Trophoblast cell (in vitro differentiated cells and primary cell): ENCODE results near the gene RBP5.

Source experiments
- DNase-seq, 2 donors: peaks; one replicate each; pipeline ENCODE4 v3.0.0-alpha.2; 2016
- H2AFZ ChIP-seq: 2 replicates; pipeline ENCODE4 v1.6.1; 2013; ENCODE audit warnings: low read length, moderate library complexity, mild to moderate bottlenecking; ENCODE audit not compliant: insufficient read depth, poor library complexity
- H2AK5ac ChIP-seq: 2 replicates; pipeline ENCODE4 v1.6.1; 2013; ENCODE audit warnings: mild to moderate bottlenecking, low read length
- H2BK120ac ChIP-seq: 2 replicates; pipeline ENCODE4 v1.6.1; 2013; ENCODE audit warnings: low read length, mild to moderate bottlenecking, moderate library complexity; ENCODE audit not compliant: insufficient read depth, poor library complexity
- H2BK12ac ChIP-seq: 2 replicates; pipeline ENCODE4 v1.6.1; 2013; ENCODE audit warnings: mild to moderate bottlenecking, low read length, moderate library complexity
- H2BK5ac ChIP-seq: 2 replicates; pipeline ENCODE4 v1.6.1; 2013; ENCODE audit warnings: low read length, low read depth, moderate library complexity, mild to moderate bottlenecking; ENCODE audit not compliant: poor library complexity
- H3K14ac ChIP-seq: 2 replicates; pipeline ENCODE4 v1.6.1; 2013; ENCODE audit warnings: mild to moderate bottlenecking, low read length
- H3K18ac ChIP-seq: 2 replicates; pipeline ENCODE4 v1.6.1; 2013; ENCODE audit warnings: mild to moderate bottlenecking, low read length
- H3K23ac ChIP-seq: 2 replicates; pipeline ENCODE4 v1.6.1; 2013; ENCODE audit warnings: low read length
- H3K27ac ChIP-seq: 2 replicates; pipeline ENCODE4 v1.5.1; 2013; ENCODE audit warnings: low read depth, mild to moderate bottlenecking, inconsistent platforms, low read length, moderate library complexity
- H3K27me3 ChIP-seq: 2 replicates; pipeline ENCODE4 v1.6.1; 2013; ENCODE audit warnings: inconsistent platforms, mild to moderate bottlenecking, low read length, moderate library complexity; ENCODE audit not compliant: insufficient read depth
- H3K36me3 ChIP-seq, 2 experiments: 1 replicate in 1 of 2; 2 replicates in 1 of 2; pipeline ENCODE4 v1.6.1; 2013; ENCODE audit warnings: low read length in 2 of 2, mild to moderate bottlenecking in 2 of 2, moderate library complexity in 1 of 2; ENCODE audit not compliant: insufficient read depth in 2 of 2, control insufficient read depth in 1 of 2
- H3K4ac ChIP-seq: 2 replicates; pipeline ENCODE4 v1.6.1; 2013; ENCODE audit warnings: low read depth, mild to moderate bottlenecking, low read length, moderate library complexity
- H3K4me1 ChIP-seq, 2 experiments: 1 replicate in 1 of 2; 2 replicates in 1 of 2; pipeline ENCODE4 v1.6.1; 2013; ENCODE audit warnings: low read length in 2 of 2, mild to moderate bottlenecking in 2 of 2, moderate library complexity in 1 of 2; ENCODE audit not compliant: insufficient read depth in 2 of 2, control insufficient read depth in 1 of 2
- H3K4me2 ChIP-seq: 2 replicates; pipeline ENCODE4 v1.6.1; 2013; ENCODE audit warnings: inconsistent platforms, mild to moderate bottlenecking, low read length, moderate library complexity
- H3K4me3 ChIP-seq: 2 replicates; pipeline ENCODE4 v1.5.1; 2013; ENCODE audit warnings: mild to moderate bottlenecking, low read depth, low read length, inconsistent platforms
- H3K79me1 ChIP-seq: one replicate; pipeline ENCODE4 v1.6.1; 2013; ENCODE audit warnings: low read length
- H3K79me2 ChIP-seq: 2 replicates; pipeline ENCODE4 v1.6.1; 2013; ENCODE audit warnings: low read length, mild to moderate bottlenecking; ENCODE audit not compliant: control insufficient read depth, insufficient read depth, poor library complexity
- H3K9ac ChIP-seq: 2 replicates; pipeline ENCODE4 v1.6.1; 2013; ENCODE audit warnings: mild to moderate bottlenecking, low read length
- H3K9me3 ChIP-seq: 2 replicates; pipeline ENCODE4 v1.6.1; 2013; ENCODE audit warnings: low read depth, mild to moderate bottlenecking, control low read depth, inconsistent platforms, low read length; ENCODE audit not compliant: insufficient read depth
- H4K12ac ChIP-seq: 2 replicates; pipeline ENCODE4 v1.6.1; 2013; ENCODE audit warnings: low read depth, mild to moderate bottlenecking, low read length, moderate library complexity
- H4K8ac ChIP-seq: 2 replicates; pipeline ENCODE4 v1.6.1; 2013; ENCODE audit warnings: low read depth, mild to moderate bottlenecking, low read length, moderate library complexity
- H4K91ac ChIP-seq: one replicate; pipeline ENCODE4 v1.6.1; 2013; ENCODE audit warnings: low read depth, mild to moderate bottlenecking, low read length, moderate library complexity
- WGBS: extraction: QIAGEN DNeasy Blood & Tissue Kit; methylation state at CpG from one replicate; pipeline ENCODE4 v1.1.7; 2013; ENCODE audit warnings: missing lambda C conversion rate; ENCODE audit not compliant: insufficient read length, insufficient coverage; ENCODE audit errors: extremely low coverage; 5-methylcytosine and 5-hydroxymethylcytosine counted together

RBP5 gene

GRCh38 chr12:7171854-7172253 lies 43.2 kb upstream of the RBP5 start:
- Histone ChIP-seq H4K91ac (no peak overlapping the region), H3K27me3 (no peaks in the 10 kb centered on the region)
- no CpG with 5 or more reads among the region's 1 CpG for WGBS

GRCh38 chr12:7169951-7170350 lies 41.3 kb upstream of the RBP5 start:
- DNase-seq = no peak

More at GRCh38 chr12:7171854-7172253, 43.2 kb upstream of the RBP5 start:
- H3K9ac ChIP-seq = no peak overlapping the region
- no peak overlapping the region for H4K12ac ChIP-seq
- DNase-seq = no peak
- no peaks in the 10 kb centered on the region for H3K36me3 ChIP-seq
- no peak overlapping the region for H3K27ac ChIP-seq
- no peak overlapping the region for H3K4me2 ChIP-seq
- H3K79me1 ChIP-seq = no peaks in the 10 kb centered on the region
- H3K18ac ChIP-seq = no peak overlapping the region
- H3K9me3 ChIP-seq = peaks cover 11% of the 10 kb centered on the region
- H2BK5ac ChIP-seq = no peak overlapping the region
- H3K14ac ChIP-seq = no peak overlapping the region
- H3K79me2 ChIP-seq = no peaks in the 10 kb centered on the region
- H2AK5ac ChIP-seq = no peak overlapping the region
- no peak overlapping the region for H3K23ac ChIP-seq
- H2AFZ ChIP-seq = no peak overlapping the region
- no peak overlapping the region for H4K8ac ChIP-seq
- H2BK12ac ChIP-seq = no peak overlapping the region
- no peak overlapping the region for H2BK120ac ChIP-seq
- H3K4me1 ChIP-seq = no peaks in the 10 kb centered on the region
- no peak overlapping the region for H3K4ac ChIP-seq
- no peak overlapping the region for H3K4me3 ChIP-seq

GRCh38 chr12:7162691-7163114 lies 34.0 kb upstream of the RBP5 start:
- no peak overlapping the region for H2BK120ac ChIP-seq
- H3K18ac ChIP-seq = no peak overlapping the region
- no peak overlapping the region for H3K4me3 ChIP-seq
- no peaks in the 10 kb centered on the region for H3K4me1 ChIP-seq
- no peak overlapping the region for H3K4me2 ChIP-seq
- H3K23ac ChIP-seq = no peak overlapping the region
- H3K36me3 ChIP-seq = peaks cover 3% of the 10 kb centered on the region in 2 experiments
- H4K8ac ChIP-seq = no peak overlapping the region
- H4K12ac ChIP-seq = no peak overlapping the region
- H2BK12ac ChIP-seq = no peak overlapping the region
- H3K9me3 ChIP-seq = peaks cover 2% of the 10 kb centered on the region
- no peak overlapping the region for H2BK5ac ChIP-seq
- no peak overlapping the region for H3K4ac ChIP-seq
- no peaks in the 10 kb centered on the region for H3K79me1 ChIP-seq
- H3K9ac ChIP-seq = no peak overlapping the region
- no peaks in the 10 kb centered on the region for H3K27me3 ChIP-seq
- no peak overlapping the region for H2AK5ac ChIP-seq
- DNase-seq = peak; percentile 58 to 76
- no peak overlapping the region for H3K27ac ChIP-seq
- H3K79me2 ChIP-seq = no peaks in the 10 kb centered on the region
- no peak overlapping the region for H4K91ac ChIP-seq
- WGBS = no CpG with 5 or more reads among the region's 19 CpGs
- no peak overlapping the region for H2AFZ ChIP-seq
- H3K14ac ChIP-seq = no peak overlapping the region

More at GRCh38 chr12:7169951-7170350, 41.3 kb upstream of the RBP5 start:
- no peak overlapping the region for H2BK5ac ChIP-seq
- H3K4ac ChIP-seq = no peak overlapping the region
- H3K27ac ChIP-seq = no peak overlapping the region
- H3K79me2 ChIP-seq = no peaks in the 10 kb centered on the region
- H2BK120ac ChIP-seq = no peak overlapping the region
- H4K8ac ChIP-seq = no peak overlapping the region
- H3K23ac ChIP-seq = no peak overlapping the region
- H3K27me3 ChIP-seq = no peaks in the 10 kb centered on the region
- no peak overlapping the region for H2AFZ ChIP-seq
- H3K18ac ChIP-seq = no peak overlapping the region
- no peak overlapping the region for H3K14ac ChIP-seq
- no peak overlapping the region for H2AK5ac ChIP-seq
- no peaks in the 10 kb centered on the region for H3K4me1 ChIP-seq
- no peak overlapping the region for H2BK12ac ChIP-seq
- peaks cover 12% of the 10 kb centered on the region for H3K9me3 ChIP-seq
- no peaks in the 10 kb centered on the region for H3K79me1 ChIP-seq
- H4K91ac ChIP-seq = no peak overlapping the region
- no peaks in the 10 kb centered on the region for H3K36me3 ChIP-seq
- H4K12ac ChIP-seq = no peak overlapping the region
- no peak overlapping the region for H3K4me2 ChIP-seq
- no peak overlapping the region for H3K9ac ChIP-seq
- H3K4me3 ChIP-seq = no peak overlapping the region

- Histone ChIP-seq H3K27ac (no peak overlapping the region), H2AK5ac (no peak overlapping the region), H3K27me3 (no peaks in the 10 kb centered on the region), H3K9me3 (peaks cover 2% of the 10 kb centered on the region), H4K8ac (no peak overlapping the region), H3K4me2 (no peak overlapping the region), H4K91ac (no peak overlapping the region), H3K4ac (no peak overlapping the region), H3K79me1 (no peaks in the 10 kb centered on the region), H3K79me2 (no peaks in the 10 kb centered on the region), H3K4me1 (no peaks in the 10 kb centered on the region), H3K18ac (no peak overlapping the region), H3K36me3 (peaks cover 3 to 5% of the 10 kb centered on the region in 2 experiments), H2BK120ac (no peak overlapping the region), H3K4me3 (no peak overlapping the region), H3K14ac (no peak overlapping the region), H3K23ac (no peak overlapping the region), H2BK12ac (no peak overlapping the region), H3K9ac (no peak overlapping the region), H4K12ac (no peak overlapping the region), H2AFZ (no peak overlapping the region), H2BK5ac (no peak overlapping the region)
- no CpG with 5 or more reads among the region's 5 CpGs for WGBS
- peak; percentile 19 to 59 for DNase-seq
These were observed 33.1 kb upstream of the RBP5 start for GRCh38 chr12:7161811-7162210.
